HEK293 (cell line): ENCODE measurements around the gene NCF2.
"Not testable (repeated sequence)": the region's sequence is repeated elsewhere in the genome, so short reads cannot be mapped to it uniquely, and the experiment has no call there.

ENCODE experiments used
- CTCF ChIA-PET: fragments of 350-600 bp; formaldehyde crosslinking; extraction: SDS; loops from one replicate; lab custom pipeline; 2021; ENCODE audit warnings: antibody characterized with exemption; lab: Yijun Ruan, JAX
- POLR2A ChIA-PET: fragments of 300-600 bp; formaldehyde crosslinking; extraction: SDS; loops from one replicate; lab custom pipeline; 2020; ENCODE audit warnings: antibody characterized with exemption, inconsistent platforms; lab: Yijun Ruan, JAX
- H3K27ac ChIP-seq: fragments of 200-500 bp; sonication (Bioruptor generic); 2 replicates; pipeline ENCODE4 v1.5.1; 2014; ENCODE audit warnings: low read depth, low read length, control low read depth, inconsistent platforms; ENCODE audit errors: extremely low read depth
- H3K36me3 ChIP-seq, 2 experiments: fragments of 200-500 bp in 1 of 2; sonication (Bioruptor generic) in 1 of 2; 1 replicate in 1 of 2; 2 replicates in 1 of 2; pipeline ENCODE4 v1.5.1; 2014 to 2017; ENCODE audit warnings: inconsistent platforms in 2 of 2, low read length in 2 of 2; ENCODE audit not compliant: control insufficient read depth in 2 of 2, insufficient read depth in 1 of 2
- H3K4me1 ChIP-seq: fragments of 200-500 bp; sonication (Bioruptor generic); 2 replicates; pipeline ENCODE4 v1.5.1; 2014; ENCODE audit warnings: mild to moderate bottlenecking, low read length, inconsistent platforms; ENCODE audit not compliant: control insufficient read depth, insufficient read depth
- H3K4me3 ChIP-seq: 2 replicates; pipeline ENCODE4 v1.5.1; 2011; ENCODE audit warnings: low read depth, mild to moderate bottlenecking, control low read depth, low read length, moderate library complexity
- H3K9me3 ChIP-seq: fragments of 200-500 bp; sonication (Bioruptor generic); 2 replicates; pipeline ENCODE4 v1.5.1; 2014; ENCODE audit warnings: low read depth, low read length, inconsistent platforms; ENCODE audit not compliant: control insufficient read depth, insufficient read depth
- KLF7 ChIP-seq: fragments of 450-650 bp; formaldehyde crosslinking; IDR thresholded peaks from 2 replicates; pipeline ENCODE4 v1.5.1; 2016; ENCODE audit warnings: missing biosample characterization, missing genetic modification characterization, borderline replicate concordance
- MZF1 ChIP-seq: fragments of 450-650 bp; formaldehyde crosslinking; IDR thresholded peaks from 2 replicates; pipeline ENCODE4 v1.5.1; 2017; ENCODE audit warnings: missing biosample characterization, missing genetic modification characterization, borderline replicate concordance
- OSR2 ChIP-seq: fragments of 450-650 bp; formaldehyde crosslinking; IDR thresholded peaks from 2 replicates; pipeline ENCODE4 v1.5.1; 2016; ENCODE audit warnings: missing biosample characterization, missing genetic modification characterization
- PRDM1 ChIP-seq: fragments of 450-650 bp; formaldehyde crosslinking; IDR thresholded peaks from 2 replicates; pipeline ENCODE4; 2016; ENCODE audit warnings: missing biosample characterization, missing genetic modification characterization
- SCRT1 ChIP-seq: fragments of 450-650 bp; formaldehyde crosslinking; IDR thresholded peaks from 2 replicates; pipeline ENCODE4 v1.5.1; 2016; ENCODE audit warnings: missing biosample characterization, missing genetic modification characterization, borderline replicate concordance
- ZBTB20 ChIP-seq: fragments of 450-650 bp; formaldehyde crosslinking; IDR thresholded peaks from 2 replicates; pipeline ENCODE4 v1.5.1; 2016; ENCODE audit warnings: missing biosample characterization, missing genetic modification characterization
- ZBTB21 ChIP-seq: fragments of 450-650 bp; formaldehyde crosslinking; IDR thresholded peaks from 2 replicates; pipeline ENCODE4 v1.5.1; 2017; ENCODE audit warnings: missing biosample characterization, missing genetic modification characterization
- ZNF114 ChIP-seq: fragments of 450-650 bp; formaldehyde crosslinking; IDR thresholded peaks from 2 replicates; pipeline ENCODE4 v1.5.0; 2017; ENCODE audit warnings: missing biosample characterization, missing genetic modification characterization
- ZNF174 ChIP-seq: fragments of 450-650 bp; formaldehyde crosslinking; IDR thresholded peaks from 2 replicates; pipeline ENCODE4 v1.5.0; 2017; ENCODE audit warnings: missing biosample characterization, mild to moderate bottlenecking, missing genetic modification characterization
- ZNF248 ChIP-seq: fragments of 450-650 bp; formaldehyde crosslinking; IDR thresholded peaks from 2 replicates; pipeline ENCODE4 v1.5.1; 2017; ENCODE audit warnings: missing biosample characterization, missing genetic modification characterization
- ZNF544 ChIP-seq: fragments of 450-650 bp; formaldehyde crosslinking; IDR thresholded peaks from 2 replicates; pipeline ENCODE4 v1.5.0; 2017; ENCODE audit warnings: missing biosample characterization, missing genetic modification characterization
- ZNF561 ChIP-seq: fragments of 450-650 bp; IDR thresholded peaks from 2 replicates; pipeline ENCODE4 v1.5.1; 2018; ENCODE audit warnings: missing biosample characterization, missing genetic modification characterization, borderline replicate concordance
- ZNF654 ChIP-seq: fragments of 450-650 bp; formaldehyde crosslinking; IDR thresholded peaks from 2 replicates; pipeline ENCODE4 v1.5.1; 2016; ENCODE audit warnings: low read depth, missing biosample characterization, missing genetic modification characterization
- ZNF837 ChIP-seq: fragments of 450-650 bp; formaldehyde crosslinking; IDR thresholded peaks from 2 replicates; pipeline ENCODE4 v1.5.1; 2016; ENCODE audit warnings: missing biosample characterization, missing genetic modification characterization
- TF ChIP-seq, protein P1 (sequence below): fragments of 450-650 bp; formaldehyde crosslinking; IDR thresholded peaks from 2 replicates; pipeline ENCODE4 v1.5.1; 2016; ENCODE audit warnings: missing biosample characterization, missing genetic modification characterization
- TF ChIP-seq, protein P2 (sequence below): fragments of 450-650 bp; formaldehyde crosslinking; IDR thresholded peaks from 2 replicates; pipeline ENCODE4 v1.5.1; 2017; ENCODE audit warnings: missing biosample characterization, missing genetic modification characterization
- TF ChIP-seq, protein P3 (sequence below): fragments of 450-650 bp; formaldehyde crosslinking; IDR thresholded peaks from 2 replicates; pipeline ENCODE4 v1.5.1; 2016; ENCODE audit warnings: missing biosample characterization, missing genetic modification characterization, borderline replicate concordance
- TF ChIP-seq, protein P4 (sequence below): fragments of 450-650 bp; formaldehyde crosslinking; IDR thresholded peaks from 2 replicates; pipeline ENCODE4 v1.5.1; 2016; ENCODE audit warnings: missing biosample characterization, missing genetic modification characterization, low read depth
- TF ChIP-seq, protein P5 (sequence below): fragments of 450-650 bp; formaldehyde crosslinking; IDR thresholded peaks from 2 replicates; pipeline ENCODE4 v1.5.1; 2016; ENCODE audit warnings: missing biosample characterization, missing genetic modification characterization
- TF ChIP-seq, protein P6 (sequence below): sonication (generic); formaldehyde crosslinking; IDR thresholded peaks from 2 replicates; pipeline ENCODE4 v1.8.1; 2022; ENCODE audit warnings: mild to moderate bottlenecking, moderate library complexity, missing genetic modification reagents

NCF2 gene

DNA sequence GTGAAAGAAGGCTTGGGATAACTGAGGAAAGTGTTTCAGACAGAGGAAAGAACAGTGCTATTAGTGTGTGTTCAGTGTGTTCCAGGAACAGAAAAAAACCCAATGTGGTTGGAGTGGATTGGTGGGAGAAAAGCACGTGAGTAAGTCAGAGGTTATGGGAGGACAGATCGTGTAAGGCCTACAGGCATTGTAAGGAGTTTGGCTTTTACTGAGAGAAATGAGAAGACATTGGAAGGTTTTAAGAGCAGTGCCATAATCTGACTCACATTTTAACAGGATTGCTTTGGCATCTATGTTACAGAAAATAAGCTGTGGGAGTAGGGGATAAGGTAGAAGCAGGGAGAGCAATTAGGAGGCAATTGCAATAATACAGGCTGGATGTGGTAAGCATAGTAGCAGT is 40.5 kb upstream of the NCF2 start (continued):
- TF ChIP-seq, protein P1, sequence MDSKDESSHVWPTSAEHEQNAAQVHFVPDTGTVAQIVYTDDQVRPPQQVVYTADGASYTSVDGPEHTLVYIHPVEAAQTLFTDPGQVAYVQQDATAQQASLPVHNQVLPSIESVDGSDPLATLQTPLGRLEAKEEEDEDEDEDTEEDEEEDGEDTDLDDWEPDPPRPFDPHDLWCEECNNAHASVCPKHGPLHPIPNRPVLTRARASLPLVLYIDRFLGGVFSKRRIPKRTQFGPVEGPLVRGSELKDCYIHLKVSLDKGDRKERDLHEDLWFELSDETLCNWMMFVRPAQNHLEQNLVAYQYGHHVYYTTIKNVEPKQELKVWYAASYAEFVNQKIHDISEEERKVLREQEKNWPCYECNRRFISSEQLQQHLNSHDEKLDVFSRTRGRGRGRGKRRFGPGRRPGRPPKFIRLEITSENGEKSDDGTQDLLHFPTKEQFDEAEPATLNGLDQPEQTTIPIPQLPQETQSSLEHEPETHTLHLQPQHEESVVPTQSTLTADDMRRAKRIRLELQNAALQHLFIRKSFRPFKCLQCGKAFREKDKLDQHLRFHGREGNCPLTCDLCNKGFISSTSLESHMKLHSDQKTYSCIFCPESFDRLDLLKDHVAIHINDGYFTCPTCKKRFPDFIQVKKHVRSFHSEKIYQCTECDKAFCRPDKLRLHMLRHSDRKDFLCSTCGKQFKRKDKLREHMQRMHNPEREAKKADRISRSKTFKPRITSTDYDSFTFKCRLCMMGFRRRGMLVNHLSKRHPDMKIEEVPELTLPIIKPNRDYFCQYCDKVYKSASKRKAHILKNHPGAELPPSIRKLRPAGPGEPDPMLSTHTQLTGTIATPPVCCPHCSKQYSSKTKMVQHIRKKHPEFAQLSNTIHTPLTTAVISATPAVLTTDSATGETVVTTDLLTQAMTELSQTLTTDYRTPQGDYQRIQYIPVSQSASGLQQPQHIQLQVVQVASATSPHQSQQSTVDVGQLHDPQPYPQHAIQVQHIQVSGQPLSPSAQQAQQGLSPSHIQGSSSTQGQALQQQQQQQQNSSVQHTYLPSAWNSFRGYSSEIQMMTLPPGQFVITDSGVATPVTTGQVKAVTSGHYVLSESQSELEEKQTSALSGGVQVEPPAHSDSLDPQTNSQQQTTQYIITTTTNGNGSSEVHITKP (tag by site-specific recombination): no peak
- TF ChIP-seq, protein P2, sequence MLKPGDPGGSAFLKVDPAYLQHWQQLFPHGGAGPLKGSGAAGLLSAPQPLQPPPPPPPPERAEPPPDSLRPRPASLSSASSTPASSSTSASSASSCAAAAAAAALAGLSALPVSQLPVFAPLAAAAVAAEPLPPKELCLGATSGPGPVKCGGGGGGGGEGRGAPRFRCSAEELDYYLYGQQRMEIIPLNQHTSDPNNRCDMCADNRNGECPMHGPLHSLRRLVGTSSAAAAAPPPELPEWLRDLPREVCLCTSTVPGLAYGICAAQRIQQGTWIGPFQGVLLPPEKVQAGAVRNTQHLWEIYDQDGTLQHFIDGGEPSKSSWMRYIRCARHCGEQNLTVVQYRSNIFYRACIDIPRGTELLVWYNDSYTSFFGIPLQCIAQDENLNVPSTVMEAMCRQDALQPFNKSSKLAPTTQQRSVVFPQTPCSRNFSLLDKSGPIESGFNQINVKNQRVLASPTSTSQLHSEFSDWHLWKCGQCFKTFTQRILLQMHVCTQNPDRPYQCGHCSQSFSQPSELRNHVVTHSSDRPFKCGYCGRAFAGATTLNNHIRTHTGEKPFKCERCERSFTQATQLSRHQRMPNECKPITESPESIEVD: peak; percentile 29; the same call in 1 of the 2 replicates
- TF ChIP-seq PRDM1 (tag by site-specific recombination): 0 out of 2 replicates have a peak, but pooled peaks have one; percentile 11

DNA sequence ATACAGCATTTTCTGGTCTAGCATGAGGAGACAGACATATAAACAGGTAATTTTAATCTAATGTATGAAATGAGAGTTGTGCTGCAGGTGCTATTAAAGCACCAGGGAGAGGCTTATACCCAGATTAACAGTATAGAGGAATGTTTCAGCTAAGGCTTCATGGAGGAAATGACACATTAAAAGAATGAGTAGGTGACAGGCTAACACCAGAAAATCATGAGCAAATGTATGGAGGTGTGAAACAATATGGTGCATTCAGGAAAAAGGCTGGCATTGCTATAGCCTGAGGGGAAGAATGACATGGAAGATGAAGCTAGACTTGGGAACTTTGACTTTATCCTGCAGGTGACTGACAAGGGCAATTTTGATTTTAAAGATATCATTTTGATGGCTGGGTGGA is 38.3 kb upstream of the NCF2 start:
- peaks cover 11 to 55% of the 10 kb centered on the region in 2 experiments; a peak in 2 of 3 replicates for H3K36me3 ChIP-seq
- H3K27ac ChIP-seq: no peak overlapping the region
- H3K4me1 ChIP-seq: peaks cover 10% of the 10 kb centered on the region; the same call in 1 of the 2 replicates
- POLR2A ChIA-PET: no interaction called here
- TF ChIP-seq ZNF544 (tag by site-specific recombination) (no peak), KLF7 (no peak), ZNF561 (tag by site-specific recombination) (no peak), SCRT1 (no peak), MZF1 (tag by site-specific recombination) (no peak), ZNF174 (tag by site-specific recombination) (no peak), ZNF248 (tag by site-specific recombination) (no peak), ZNF837 (tag by site-specific recombination) (no peak), OSR2 (no peak), ZBTB20 (tag by site-specific recombination) (no peak), ZBTB21 (no peak), ZNF114 (tag by site-specific recombination) (no peak), ZNF654 (no peak)
- TF ChIP-seq, protein P3, sequence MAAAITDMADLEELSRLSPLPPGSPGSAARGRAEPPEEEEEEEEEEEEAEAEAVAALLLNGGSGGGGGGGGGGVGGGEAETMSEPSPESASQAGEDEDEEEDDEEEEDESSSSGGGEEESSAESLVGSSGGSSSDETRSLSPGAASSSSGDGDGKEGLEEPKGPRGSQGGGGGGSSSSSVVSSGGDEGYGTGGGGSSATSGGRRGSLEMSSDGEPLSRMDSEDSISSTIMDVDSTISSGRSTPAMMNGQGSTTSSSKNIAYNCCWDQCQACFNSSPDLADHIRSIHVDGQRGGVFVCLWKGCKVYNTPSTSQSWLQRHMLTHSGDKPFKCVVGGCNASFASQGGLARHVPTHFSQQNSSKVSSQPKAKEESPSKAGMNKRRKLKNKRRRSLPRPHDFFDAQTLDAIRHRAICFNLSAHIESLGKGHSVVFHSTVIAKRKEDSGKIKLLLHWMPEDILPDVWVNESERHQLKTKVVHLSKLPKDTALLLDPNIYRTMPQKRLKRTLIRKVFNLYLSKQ (tag by site-specific recombination): no peak
- TF ChIP-seq, protein P4, sequence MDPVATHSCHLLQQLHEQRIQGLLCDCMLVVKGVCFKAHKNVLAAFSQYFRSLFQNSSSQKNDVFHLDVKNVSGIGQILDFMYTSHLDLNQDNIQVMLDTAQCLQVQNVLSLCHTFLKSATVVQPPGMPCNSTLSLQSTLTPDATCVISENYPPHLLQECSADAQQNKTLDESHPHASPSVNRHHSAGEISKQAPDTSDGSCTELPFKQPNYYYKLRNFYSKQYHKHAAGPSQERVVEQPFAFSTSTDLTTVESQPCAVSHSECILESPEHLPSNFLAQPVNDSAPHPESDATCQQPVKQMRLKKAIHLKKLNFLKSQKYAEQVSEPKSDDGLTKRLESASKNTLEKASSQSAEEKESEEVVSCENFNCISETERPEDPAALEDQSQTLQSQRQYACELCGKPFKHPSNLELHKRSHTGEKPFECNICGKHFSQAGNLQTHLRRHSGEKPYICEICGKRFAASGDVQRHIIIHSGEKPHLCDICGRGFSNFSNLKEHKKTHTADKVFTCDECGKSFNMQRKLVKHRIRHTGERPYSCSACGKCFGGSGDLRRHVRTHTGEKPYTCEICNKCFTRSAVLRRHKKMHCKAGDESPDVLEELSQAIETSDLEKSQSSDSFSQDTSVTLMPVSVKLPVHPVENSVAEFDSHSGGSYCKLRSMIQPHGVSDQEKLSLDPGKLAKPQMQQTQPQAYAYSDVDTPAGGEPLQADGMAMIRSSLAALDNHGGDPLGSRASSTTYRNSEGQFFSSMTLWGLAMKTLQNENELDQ (tag by site-specific recombination): no peak
- TF ChIP-seq, protein P5, sequence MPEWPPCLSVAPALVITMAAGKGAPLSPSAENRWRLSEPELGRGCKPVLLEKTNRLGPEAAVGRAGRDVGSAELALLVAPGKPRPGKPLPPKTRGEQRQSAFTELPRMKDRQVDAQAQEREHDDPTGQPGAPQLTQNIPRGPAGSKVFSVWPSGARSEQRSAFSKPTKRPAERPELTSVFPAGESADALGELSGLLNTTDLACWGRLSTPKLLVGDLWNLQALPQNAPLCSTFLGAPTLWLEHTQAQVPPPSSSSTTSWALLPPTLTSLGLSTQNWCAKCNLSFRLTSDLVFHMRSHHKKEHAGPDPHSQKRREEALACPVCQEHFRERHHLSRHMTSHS: no peak
- TF ChIP-seq, protein P6, sequence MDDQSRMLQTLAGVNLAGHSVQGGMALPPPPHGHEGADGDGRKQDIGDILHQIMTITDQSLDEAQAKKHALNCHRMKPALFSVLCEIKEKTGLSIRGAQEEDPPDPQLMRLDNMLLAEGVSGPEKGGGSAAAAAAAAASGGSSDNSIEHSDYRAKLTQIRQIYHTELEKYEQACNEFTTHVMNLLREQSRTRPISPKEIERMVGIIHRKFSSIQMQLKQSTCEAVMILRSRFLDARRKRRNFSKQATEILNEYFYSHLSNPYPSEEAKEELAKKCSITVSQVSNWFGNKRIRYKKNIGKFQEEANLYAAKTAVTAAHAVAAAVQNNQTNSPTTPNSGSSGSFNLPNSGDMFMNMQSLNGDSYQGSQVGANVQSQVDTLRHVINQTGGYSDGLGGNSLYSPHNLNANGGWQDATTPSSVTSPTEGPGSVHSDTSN (CRISPR knock-in tag): no peak
- TF ChIP-seq, all 188 proteins: peak for 0
- no peaks in the 10 kb centered on the region for H3K9me3 ChIP-seq
- CTCF ChIA-PET: interaction anchor here (0.6 to 1.1 kb wide), 4 partner anchors 156 to 1064 kb away, joined by 3 to 5 read pairs (median 3); partner anchors contain the start of gene SMG7
- H3K4me3 ChIP-seq: no peak overlapping the region

DNA sequence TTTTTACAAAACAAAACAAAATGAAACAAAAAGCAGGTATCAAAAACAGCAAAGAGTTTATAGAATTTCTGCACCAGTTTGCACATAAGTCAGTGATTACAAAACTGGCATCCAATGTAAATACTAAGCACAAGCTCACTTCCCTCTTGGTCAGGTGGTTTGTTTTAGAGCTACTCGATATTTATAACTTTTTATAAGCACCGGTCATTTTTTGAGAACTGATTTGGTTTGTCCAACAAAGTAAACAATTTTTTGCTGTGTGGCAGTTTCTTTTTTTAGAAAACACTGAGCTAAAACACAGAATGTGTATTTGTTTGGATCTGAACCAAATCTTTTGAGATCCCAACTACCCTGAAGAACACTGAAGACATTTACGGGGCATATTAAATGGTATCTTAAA is 36.0 kb upstream of the NCF2 start:
- H3K4me3 ChIP-seq, H3K9me3 ChIP-seq, POLR2A ChIA-PET, H3K27ac ChIP-seq, H3K4me1 ChIP-seq: not testable (repeated sequence)
- peaks cover 11 to 53% of the 10 kb centered on the region in 2 experiments; a peak in 2 of 3 replicates for H3K36me3 ChIP-seq
- CTCF ChIA-PET: interaction anchor here (0.8 to 1.3 kb wide), 3 partner anchors 8 to 59 kb away, joined by 3 to 4 read pairs (median 4); no protein-coding TSS in a partner anchor
